DND-41 (cell line): ENCODE results near the gene CCDC24.

ENCODE experiments used
- ATAC-seq: fragments of 200-7000 bp; cut with Tn5 transposase; 3 replicates; pipeline ENCODE4 v1.9.1; 2021; ENCODE audit warnings: low read depth; ENCODE audit not compliant: insufficient read depth
- DNase-seq: peaks from one replicate; pipeline ENCODE4 v3.0.0-alpha.2; 2020
- H2AFZ ChIP-seq: 2 replicates; pipeline ENCODE4 v1.6.0; 2012; ENCODE audit warnings: low read depth, low read length
- H3K27ac ChIP-seq: 2 replicates; pipeline ENCODE4 v1.5.1; 2012; ENCODE audit warnings: low read length, inconsistent platforms
- H3K27me3 ChIP-seq: fragments of 200-600 bp; sonication (generic); 2 replicates; pipeline ENCODE4 v1.6.0; 2012; ENCODE audit warnings: low read length, mild to moderate bottlenecking, inconsistent platforms; ENCODE audit not compliant: insufficient read depth, poor library complexity
- H3K36me3 ChIP-seq: 2 replicates; pipeline ENCODE4 v1.5.1; 2012; ENCODE audit warnings: low read length, inconsistent platforms; ENCODE audit not compliant: insufficient read depth
- H3K4me1 ChIP-seq: 2 replicates; pipeline ENCODE4 v1.5.1; 2012; ENCODE audit warnings: mild to moderate bottlenecking, low read length; ENCODE audit not compliant: insufficient read depth
- H3K4me2 ChIP-seq: 2 replicates; pipeline ENCODE4 v1.6.0; 2012; ENCODE audit warnings: mild to moderate bottlenecking, moderate library complexity, low read length, inconsistent platforms; ENCODE audit not compliant: insufficient read depth
- H3K4me3 ChIP-seq, 2 experiments: fragments of 200-600 bp in 1 of 2; shearing (Covaris generic) in 1 of 2; 2 replicates each; pipeline ENCODE4 v1.5.1; 2012 to 2016; ENCODE audit warnings: inconsistent platforms in 2 of 2, low read length in 2 of 2, mild to moderate bottlenecking in 2 of 2, low read depth in 1 of 2, moderate library complexity in 1 of 2
- H3K79me2 ChIP-seq: 2 replicates; pipeline ENCODE4 v1.6.0; 2012; ENCODE audit warnings: low read length, inconsistent platforms; ENCODE audit not compliant: insufficient read depth
- H3K9ac ChIP-seq: 2 replicates; pipeline ENCODE4 v1.6.0; 2012; ENCODE audit warnings: low read depth, mild to moderate bottlenecking, inconsistent platforms, low read length, moderate library complexity
- H3K9me3 ChIP-seq: 2 replicates; pipeline ENCODE4 v1.5.1; 2012; ENCODE audit warnings: low read length, moderate library complexity, mild to moderate bottlenecking, inconsistent platforms; ENCODE audit not compliant: insufficient read depth, severe bottlenecking
- H4K20me1 ChIP-seq: 2 replicates; pipeline ENCODE4 v1.6.0; 2012; ENCODE audit warnings: low read length; ENCODE audit not compliant: insufficient read depth
- EZH2 ChIP-seq: IDR thresholded peaks from 3 replicates; pipeline ENCODE4 v1.6.1; 2012; ENCODE audit warnings: borderline replicate concordance, low read depth, mild to moderate bottlenecking, moderate library complexity, low read length, inconsistent platforms; ENCODE audit not compliant: severe bottlenecking
- TF ChIP-seq, protein P1 (sequence below): IDR thresholded peaks from 2 replicates; pipeline ENCODE4 v1.5.1; 2012; ENCODE audit warnings: borderline replicate concordance, low read length, moderate library complexity, mild to moderate bottlenecking; ENCODE audit not compliant: poor library complexity, severe bottlenecking; ENCODE audit errors: extremely low read depth

Gene CCDC24

DNA sequence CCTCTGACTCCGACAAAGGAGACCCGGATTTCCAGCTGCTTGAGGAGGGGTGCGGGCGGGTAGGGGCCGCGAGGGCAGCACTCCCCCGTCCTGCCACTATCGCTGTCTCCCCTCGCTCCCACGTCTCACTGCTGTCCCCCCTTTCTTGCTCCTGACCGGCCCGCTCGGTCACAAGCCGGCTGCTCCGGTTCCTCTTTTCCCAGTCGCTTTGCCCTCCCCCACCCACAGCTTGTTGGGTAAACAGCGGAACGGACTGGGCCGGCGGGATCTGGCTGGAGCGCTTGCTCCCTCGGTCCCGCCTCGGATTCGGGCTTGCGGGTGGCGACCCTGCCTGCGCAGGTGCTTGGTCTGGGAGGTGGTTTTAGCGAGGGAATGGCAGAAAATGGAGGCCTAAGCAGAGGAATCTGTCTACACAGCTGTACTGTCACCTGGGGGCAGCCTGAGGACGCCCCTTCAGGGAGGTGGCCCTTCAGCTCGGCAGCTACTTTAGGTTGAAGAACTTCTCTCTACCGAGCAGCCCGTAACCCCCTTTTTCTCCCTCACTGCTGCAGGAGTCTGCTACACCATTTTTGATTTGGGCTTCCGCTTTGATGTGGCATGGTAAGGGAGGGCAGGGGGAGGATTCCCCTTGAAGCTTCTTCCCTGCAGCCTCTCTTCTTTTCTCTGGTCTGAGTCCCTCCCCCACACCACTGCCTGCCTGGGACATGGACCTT lies 16.0 kb upstream of the CCDC24 start:
- ATAC-seq: peak; percentile 65

GRCh38 chr1:43976045-43976444 lies 15.4 kb upstream of the CCDC24 start:
- Histone ChIP-seq H3K9me3 (no peaks in the 10 kb centered on the region), H3K4me2 (peak overlapping the region; percentile 74), H3K36me3 (peaks cover 39% of the 10 kb centered on the region), H3K27me3 (peaks cover 7% of the 10 kb centered on the region), H3K27ac (peak overlapping the region; percentile 77; the same call in 1 of the 2 replicates), H3K9ac (peak overlapping the region; percentile 90), H2AFZ (no peak overlapping the region), H3K4me1 (peaks cover 54% of the 10 kb centered on the region), H3K4me3 (peak overlapping the region; percentile 70 to 96; a peak in 3 of 4 replicates), H3K79me2 (peaks cover 27% of the 10 kb centered on the region), H4K20me1 (peaks cover 30% of the 10 kb centered on the region)
- TF ChIP-seq EZH2: no peak
- TF ChIP-seq, protein P1, sequence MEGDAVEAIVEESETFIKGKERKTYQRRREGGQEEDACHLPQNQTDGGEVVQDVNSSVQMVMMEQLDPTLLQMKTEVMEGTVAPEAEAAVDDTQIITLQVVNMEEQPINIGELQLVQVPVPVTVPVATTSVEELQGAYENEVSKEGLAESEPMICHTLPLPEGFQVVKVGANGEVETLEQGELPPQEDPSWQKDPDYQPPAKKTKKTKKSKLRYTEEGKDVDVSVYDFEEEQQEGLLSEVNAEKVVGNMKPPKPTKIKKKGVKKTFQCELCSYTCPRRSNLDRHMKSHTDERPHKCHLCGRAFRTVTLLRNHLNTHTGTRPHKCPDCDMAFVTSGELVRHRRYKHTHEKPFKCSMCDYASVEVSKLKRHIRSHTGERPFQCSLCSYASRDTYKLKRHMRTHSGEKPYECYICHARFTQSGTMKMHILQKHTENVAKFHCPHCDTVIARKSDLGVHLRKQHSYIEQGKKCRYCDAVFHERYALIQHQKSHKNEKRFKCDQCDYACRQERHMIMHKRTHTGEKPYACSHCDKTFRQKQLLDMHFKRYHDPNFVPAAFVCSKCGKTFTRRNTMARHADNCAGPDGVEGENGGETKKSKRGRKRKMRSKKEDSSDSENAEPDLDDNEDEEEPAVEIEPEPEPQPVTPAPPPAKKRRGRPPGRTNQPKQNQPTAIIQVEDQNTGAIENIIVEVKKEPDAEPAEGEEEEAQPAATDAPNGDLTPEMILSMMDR: no peak
- DNase-seq (no peak), ATAC-seq (no peak)

More for the DNA sequence above, 16.0 kb upstream of the CCDC24 start:
- no peaks in the 10 kb centered on the region for H3K9me3 ChIP-seq
- H3K79me2 ChIP-seq: peaks cover 34% of the 10 kb centered on the region
- H3K9ac ChIP-seq: peak overlapping the region; percentile 90
- DNase-seq: peak; percentile 77
- H3K36me3 ChIP-seq: peaks cover 39% of the 10 kb centered on the region
- H3K4me2 ChIP-seq: peak overlapping the region; percentile 74
- peak overlapping the region; percentile 78 for H2AFZ ChIP-seq
- TF ChIP-seq, protein P1: peak; percentile 2
- TF ChIP-seq EZH2: no peak
- H4K20me1 ChIP-seq: peaks cover 30% of the 10 kb centered on the region
- H3K4me1 ChIP-seq: peaks cover 60% of the 10 kb centered on the region
- H3K27ac ChIP-seq: peak overlapping the region; percentile 77
- peak overlapping the region; percentile 70 to 96 for H3K4me3 ChIP-seq
- H3K27me3 ChIP-seq: peaks cover 4% of the 10 kb centered on the region

DNA sequence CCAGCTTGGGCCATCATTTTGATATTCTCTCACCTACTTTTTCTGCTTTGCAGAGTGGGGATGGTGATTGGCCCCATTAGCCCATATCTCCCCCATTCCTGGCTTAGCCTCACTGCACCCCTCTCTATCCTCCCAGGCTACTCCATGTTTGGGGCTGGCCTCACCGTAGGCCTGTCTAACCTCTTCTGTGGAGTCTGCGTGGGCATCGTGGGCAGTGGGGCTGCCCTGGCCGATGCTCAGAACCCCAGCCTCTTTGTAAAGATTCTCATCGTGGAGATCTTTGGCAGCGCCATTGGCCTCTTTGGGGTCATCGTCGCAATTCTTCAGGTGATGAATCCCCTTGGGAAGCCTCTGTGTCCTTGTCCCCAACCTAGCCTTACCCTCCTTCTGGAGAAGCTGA lies 14.5 kb upstream of the CCDC24 start:
- Histone ChIP-seq H3K9ac (no peak overlapping the region), H3K27me3 (peaks cover 7% of the 10 kb centered on the region), H3K4me3 (peak overlapping the region in 1 of 2 experiments; percentile 70; a peak in 1 of 4 replicates), H3K79me2 (peaks cover 24% of the 10 kb centered on the region), H3K9me3 (no peaks in the 10 kb centered on the region), H3K27ac (no peak overlapping the region), H3K4me1 (peaks cover 47% of the 10 kb centered on the region), H3K4me2 (peak overlapping the region; percentile 74), H4K20me1 (peaks cover 30% of the 10 kb centered on the region), H2AFZ (no peak overlapping the region), H3K36me3 (peaks cover 37% of the 10 kb centered on the region)
- no peak for DNase-seq
- no peak for ATAC-seq
- TF ChIP-seq, protein P1: no peak
- no peak for TF ChIP-seq EZH2
